Loucy (cell line): ENCODE data around the gene RNU6-1.

ENCODE experiments used
- CTCF ChIP-seq: fragments of 200-600 bp; sonication (generic); conservative IDR thresholded peaks from 2 replicates; pipeline ENCODE4 v1.5.1; 2014; ENCODE audit warnings: mild to moderate bottlenecking, antibody characterized with exemption, low read length
- EZH2phosphoT487 ChIP-seq: fragments of 200-600 bp; IDR thresholded peaks from 2 replicates; pipeline ENCODE4 v1.6.1; 2018; ENCODE audit warnings: antibody characterized with exemption, mild to moderate bottlenecking, moderate library complexity, borderline replicate concordance

- no peak for TF ChIP-seq CTCF
- no peak for TF ChIP-seq EZH2phosphoT487
Observed at GRCh38 chr15:67818464-67818863, 21.4 kb downstream of the RNU6-1 start.
